Immature natural killer cell (primary cell): ENCODE results near the gene UBAC2. TPM values are rescaled to one million over a fixed set of nuclear protein-coding genes. Genes with fewer than 3 reads are reported as not detected.

Experiments used
- DNase-seq, 3 donors: peaks; one replicate each; pipeline ENCODE4 v3.0.0; 2022; ENCODE audit warnings: mixed read lengths in 1 of 3
- H3K27ac Mint-ChIP-seq, 6 donors: one replicate each; pipeline ENCODE4 v1.8.0; 2020; ENCODE audit warnings: mixed read lengths in 6 of 6, mild to moderate bottlenecking in 5 of 6, inconsistent platforms in 4 of 6, moderate library complexity in 3 of 6
- H3K27me3 Mint-ChIP-seq, 3 donors: one replicate each; pipeline ENCODE4 v1.8.0; 2020 to 2021; ENCODE audit warnings: low read depth in 3 of 3, mild to moderate bottlenecking in 3 of 3, mixed read lengths in 3 of 3, moderate library complexity in 3 of 3, inconsistent platforms in 1 of 3
- H3K36me3 Mint-ChIP-seq, 3 donors: one replicate each; pipeline ENCODE4 v1.8.0; 2020; ENCODE audit warnings: mixed read lengths in 3 of 3, inconsistent platforms in 2 of 3, mild to moderate bottlenecking in 2 of 3
- H3K4me1 Mint-ChIP-seq, 2 donors: one replicate each; pipeline ENCODE4 v1.8.0; 2020; ENCODE audit warnings: inconsistent platforms in 2 of 2, mild to moderate bottlenecking in 2 of 2, mixed read lengths in 2 of 2, moderate library complexity in 1 of 2
- H3K4me3 Mint-ChIP-seq, 5 donors: one replicate each; pipeline ENCODE4 v1.8.0; 2020; ENCODE audit warnings: mild to moderate bottlenecking in 5 of 5, mixed read lengths in 5 of 5, inconsistent platforms in 3 of 5, moderate library complexity in 3 of 5
- H3K9me3 Mint-ChIP-seq, 6 donors: one replicate each; pipeline ENCODE4 v1.8.0; 2020; ENCODE audit warnings: mild to moderate bottlenecking in 6 of 6, mixed read lengths in 6 of 6, inconsistent platforms in 4 of 6, moderate library complexity in 3 of 6
- polyA plus RNA-seq, 3 donors: library from polyadenylated mRNA; unstranded; fragments of 300-500 nt; fragmentation: Illumina TruSeq; gene quantifications; one replicate each; pipeline ENCODE4 v1.2.3, GENCODE V29; 2021

UBAC2 gene
- polyA plus RNA-seq, 3 donors from 2014 or later = 114 to 130 (median 115) TPM

DNA sequence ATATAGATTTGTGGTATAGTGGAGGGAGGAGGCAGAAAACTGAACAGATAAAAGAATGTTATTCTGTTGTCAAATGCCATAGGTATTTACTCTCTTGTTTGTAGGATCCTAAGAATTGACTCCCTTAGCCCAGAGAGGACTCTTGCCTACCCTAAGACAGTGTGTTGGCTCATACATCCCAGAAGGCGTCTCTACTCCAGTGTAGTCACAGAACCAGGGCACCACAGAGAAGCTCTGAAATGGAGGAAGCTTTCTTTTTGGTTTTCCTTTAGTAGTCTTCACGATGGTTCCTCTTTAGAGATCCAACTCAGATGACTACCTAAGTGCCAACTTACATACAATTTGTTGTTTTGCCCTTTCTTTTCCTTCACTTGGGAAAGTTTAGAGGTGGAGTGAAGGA is 92.5 kb downstream of the UBAC2 start:
- Mint-ChIP-seq H3K9me3 (no peaks in the 10 kb centered on the region), H3K36me3 (peaks cover 6 to 17% (median 11%) of the 10 kb centered on the region in 3 donors), H3K4me3 (no peak overlapping the region), H3K27me3 (peaks cover 0 to 2% (median 0%) of the 10 kb centered on the region in 3 donors), H3K27ac (peak overlapping the region in 1 of 6 donors; percentile 39), H3K4me1 (peaks cover 56 to 83% of the 10 kb centered on the region in 2 donors)
- no peak for DNase-seq

DNA sequence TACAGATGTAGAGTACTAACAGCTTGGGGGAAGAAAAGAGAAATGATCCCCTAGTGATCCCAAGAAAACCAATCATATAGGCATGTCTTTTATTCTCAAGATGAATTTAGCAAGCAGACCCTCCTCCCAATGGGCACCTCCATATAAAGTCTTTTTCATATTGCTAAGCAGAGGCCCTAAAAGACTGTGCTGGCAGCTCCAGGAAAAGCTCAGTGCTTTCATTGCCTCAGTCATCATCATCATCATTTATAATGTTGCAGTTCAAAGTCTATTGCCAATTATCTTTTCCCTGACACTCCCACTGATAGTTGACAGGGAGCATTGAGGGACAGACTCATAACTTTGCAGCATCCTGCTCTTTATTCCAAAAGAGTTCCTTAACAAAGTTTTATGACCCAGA is 93.5 kb downstream of the UBAC2 start:
- Mint-ChIP-seq H3K4me3 (no peak overlapping the region), H3K4me1 (peaks cover 54 to 83% of the 10 kb centered on the region in 2 donors), H3K36me3 (peaks cover 6 to 17% (median 12%) of the 10 kb centered on the region in 3 donors), H3K27ac (peak overlapping the region in 3 of 6 donors; percentile 2 to 42 (median 5)), H3K27me3 (peaks cover 0 to 4% (median 3%) of the 10 kb centered on the region in 3 donors), H3K9me3 (no peaks in the 10 kb centered on the region)
- no peak for DNase-seq

DNA sequence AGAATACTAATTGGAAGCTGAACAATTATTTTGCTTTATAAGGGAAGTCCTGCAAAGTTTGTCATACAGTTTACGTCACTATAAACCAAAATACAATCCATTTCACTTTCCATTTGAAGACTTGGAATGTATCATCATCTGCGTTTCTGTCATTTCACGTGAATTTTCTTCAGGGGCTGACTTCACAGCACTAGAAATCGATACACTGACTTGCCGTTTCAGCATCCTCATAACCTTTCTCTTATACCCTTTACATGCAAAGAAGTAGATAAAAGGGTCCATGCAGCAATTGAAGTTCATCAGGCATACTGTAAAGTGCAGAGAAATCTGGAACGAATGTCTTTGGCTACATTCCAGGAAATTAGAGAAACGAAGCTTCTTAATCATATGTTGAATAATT is 94.3 kb downstream of the UBAC2 start:
- Mint-ChIP-seq H3K27me3 (peaks cover 0 to 5% (median 3%) of the 10 kb centered on the region in 3 donors), H3K27ac (peak overlapping the region in 3 of 6 donors; percentile 24 to 71 (median 69)), H3K4me3 (no peak overlapping the region), H3K36me3 (peaks cover 6 to 18% (median 13%) of the 10 kb centered on the region in 3 donors), H3K4me1 (peaks cover 49 to 83% of the 10 kb centered on the region in 2 donors), H3K9me3 (no peaks in the 10 kb centered on the region)
- no peak for DNase-seq

DNA sequence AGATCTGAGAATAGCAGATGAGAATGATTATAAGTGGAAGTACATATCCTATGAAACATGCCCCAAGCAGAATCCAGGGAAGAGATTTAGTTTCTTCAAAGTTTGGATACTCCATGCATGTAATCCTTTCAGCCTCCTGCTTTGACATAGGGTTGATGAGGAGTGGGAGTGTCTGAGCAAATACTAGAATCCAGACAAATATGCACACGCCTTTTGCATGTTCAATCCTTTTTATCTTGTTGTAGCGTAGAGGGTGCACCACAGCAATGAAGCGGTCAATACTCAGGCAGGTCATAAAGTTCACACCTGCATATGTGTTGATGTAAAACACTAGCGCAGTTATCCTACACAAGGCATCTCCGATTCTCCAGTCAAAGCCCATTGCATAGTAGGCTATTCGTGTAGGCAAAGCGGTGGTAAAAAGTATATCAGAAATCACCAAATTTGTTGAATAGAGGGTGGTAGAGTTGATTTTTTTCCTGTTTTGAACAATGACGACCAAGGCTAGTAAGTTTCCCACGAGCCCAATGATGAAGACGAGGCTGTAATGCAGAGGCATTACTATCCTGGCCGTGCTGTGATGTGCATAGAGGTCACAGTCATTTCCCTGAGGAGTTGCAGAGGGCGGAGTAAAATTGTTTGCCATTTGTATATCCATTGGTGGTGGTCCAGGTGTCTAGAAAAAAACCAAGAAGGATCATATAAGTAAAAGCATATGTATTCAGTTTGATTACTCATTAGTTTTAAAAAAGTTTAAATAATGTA is 95.0 kb downstream of the UBAC2 start:
- no peaks in the 10 kb centered on the region for H3K9me3 Mint-ChIP-seq
- no peak for DNase-seq
- peaks cover 0 to 5% (median 3%) of the 10 kb centered on the region in 3 donors for H3K27me3 Mint-ChIP-seq
- peaks cover 50 to 83% of the 10 kb centered on the region in 2 donors for H3K4me1 Mint-ChIP-seq
- peak overlapping the region in 5 of 6 donors; percentile 13 to 71 (median 48) for H3K27ac Mint-ChIP-seq
- H3K4me3 Mint-ChIP-seq = peak overlapping the region in 4 of 5 donors; percentile 5 to 55 (median 16)
- H3K36me3 Mint-ChIP-seq = peaks cover 6 to 21% (median 13%) of the 10 kb centered on the region in 3 donors

DNA sequence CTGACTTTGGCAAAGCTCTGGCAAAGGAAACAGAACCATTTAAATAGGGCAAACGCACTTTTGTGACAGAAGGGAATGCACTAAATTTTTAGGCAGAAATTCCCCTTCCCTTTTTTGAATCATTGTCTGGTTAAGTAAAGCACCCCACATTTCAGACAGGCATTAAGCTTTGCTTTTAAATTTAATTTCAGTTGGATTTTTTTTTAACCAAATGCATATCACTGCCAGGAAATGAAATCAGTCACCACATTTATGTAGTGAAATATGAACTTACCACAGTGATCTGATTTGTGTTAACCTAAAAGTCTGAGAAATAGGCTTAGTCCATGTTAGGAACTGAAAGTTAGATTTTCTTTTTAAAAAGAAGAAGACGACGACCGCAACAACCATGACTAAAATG is 95.7 kb downstream of the UBAC2 start:
- Mint-ChIP-seq H3K27me3 (peaks cover 0 to 5% (median 3%) of the 10 kb centered on the region in 3 donors), H3K9me3 (no peaks in the 10 kb centered on the region)
- DNase-seq = peak in 2 of 3 donors; percentile 30 to 32

DNA sequence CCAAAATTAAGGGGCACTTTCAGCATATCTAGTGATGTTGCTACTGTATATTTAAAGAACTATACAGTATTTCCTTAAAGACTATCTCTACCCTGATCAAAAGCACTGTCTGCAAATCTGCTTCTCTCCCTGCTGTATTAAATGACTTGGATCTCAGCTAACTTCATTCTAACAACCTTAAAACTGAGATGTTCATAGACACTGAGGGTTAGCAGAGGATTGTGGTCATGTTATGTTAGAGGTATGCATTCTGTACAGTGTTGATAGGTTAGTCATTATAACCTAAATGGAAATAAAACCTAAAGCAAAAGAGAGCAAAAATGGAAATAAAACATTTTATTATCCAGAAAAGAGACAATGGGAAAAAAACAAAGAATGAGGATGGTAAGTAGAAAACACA is 96.7 kb downstream of the UBAC2 start:
- Mint-ChIP-seq H3K36me3 (peaks cover 6 to 21% (median 16%) of the 10 kb centered on the region in 3 donors), H3K27me3 (peaks cover 0 to 5% (median 3%) of the 10 kb centered on the region in 3 donors), H3K27ac (peak overlapping the region in 5 of 6 donors; percentile 9 to 68 (median 65)), H3K4me1 (peaks cover 60 to 91% of the 10 kb centered on the region in 2 donors), H3K9me3 (no peaks in the 10 kb centered on the region), H3K4me3 (peak overlapping the region in 4 of 5 donors; percentile 5 to 54 (median 28))
- DNase-seq = no peak

More for the DNA sequence above, 95.7 kb downstream of the UBAC2 start:
- Mint-ChIP-seq H3K36me3 (peaks cover 6 to 21% (median 13%) of the 10 kb centered on the region in 3 donors), H3K4me3 (peak overlapping the region; percentile 57 to 82 (median 79)), H3K27ac (peak overlapping the region; percentile 65 to 89 (median 82)), H3K4me1 (peaks cover 53 to 82% of the 10 kb centered on the region in 2 donors)

DNA sequence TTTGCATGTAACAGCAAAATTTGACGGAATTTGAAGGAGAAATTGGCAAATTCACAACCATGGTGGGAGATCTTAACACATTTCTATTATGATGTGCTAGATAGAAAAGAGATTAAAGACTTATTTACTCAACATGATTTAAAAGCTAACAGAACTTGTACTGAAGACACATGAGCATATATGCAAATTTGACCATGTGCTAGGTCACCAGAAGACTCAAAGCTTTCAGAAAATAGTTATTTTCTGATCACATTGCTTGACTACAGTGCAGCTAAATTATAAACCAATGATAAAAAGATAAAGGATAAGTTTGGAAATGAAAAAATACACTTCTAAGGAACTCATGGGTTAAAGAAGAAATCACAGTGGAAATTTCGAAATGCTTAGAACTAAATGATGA is 97.4 kb downstream of the UBAC2 start:
- Mint-ChIP-seq H3K9me3 (no peaks in the 10 kb centered on the region), H3K27ac (peak overlapping the region in 3 of 6 donors; percentile 6 to 65 (median 36)), H3K4me1 (peaks cover 65 to 93% of the 10 kb centered on the region in 2 donors), H3K27me3 (peaks cover 0 to 5% (median 3%) of the 10 kb centered on the region in 3 donors), H3K4me3 (peak overlapping the region in 1 of 5 donors; percentile 51), H3K36me3 (peaks cover 3 to 18% (median 16%) of the 10 kb centered on the region in 3 donors)
- no peak for DNase-seq

DNA sequence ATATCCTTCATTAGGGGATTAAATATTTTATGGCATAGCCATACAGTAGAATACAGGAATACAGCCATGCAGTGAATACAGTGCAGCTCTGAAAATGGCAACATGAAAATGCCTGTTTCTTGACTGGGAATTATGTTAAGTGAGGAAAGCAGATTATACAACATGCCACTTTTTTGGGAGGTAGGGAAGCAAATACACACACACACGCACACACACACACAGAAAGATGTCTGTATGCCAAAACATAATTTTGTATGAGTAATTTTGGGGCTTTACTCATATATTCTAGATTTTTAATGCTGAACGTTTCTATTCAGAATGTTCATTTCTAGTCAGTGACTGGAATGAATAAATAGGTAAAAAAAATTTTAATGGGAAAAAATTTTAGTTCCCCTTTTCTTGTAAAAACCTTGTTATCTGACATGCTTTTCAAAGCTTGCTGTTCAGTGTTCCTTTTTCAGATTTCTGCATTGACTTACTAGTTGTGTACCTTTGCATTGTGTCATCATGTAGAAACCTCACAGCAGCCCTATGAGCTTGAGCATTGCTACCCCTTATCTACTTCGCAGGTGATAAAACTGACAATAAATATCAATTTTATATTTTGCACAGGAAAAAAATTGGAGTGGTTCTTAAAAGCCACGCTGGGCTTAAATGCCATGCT is 98.7 kb downstream of the UBAC2 start:
- Mint-ChIP-seq H3K9me3 (no peaks in the 10 kb centered on the region), H3K27ac (peak overlapping the region; percentile 25 to 79 (median 62)), H3K36me3 (peaks cover 3 to 26% (median 16%) of the 10 kb centered on the region in 3 donors), H3K4me3 (peak overlapping the region; percentile 24 to 58 (median 41)), H3K4me1 (peaks cover 74 to 94% of the 10 kb centered on the region in 2 donors), H3K27me3 (peaks cover 0 to 5% (median 3%) of the 10 kb centered on the region in 3 donors)
- DNase-seq = no peak

DNA sequence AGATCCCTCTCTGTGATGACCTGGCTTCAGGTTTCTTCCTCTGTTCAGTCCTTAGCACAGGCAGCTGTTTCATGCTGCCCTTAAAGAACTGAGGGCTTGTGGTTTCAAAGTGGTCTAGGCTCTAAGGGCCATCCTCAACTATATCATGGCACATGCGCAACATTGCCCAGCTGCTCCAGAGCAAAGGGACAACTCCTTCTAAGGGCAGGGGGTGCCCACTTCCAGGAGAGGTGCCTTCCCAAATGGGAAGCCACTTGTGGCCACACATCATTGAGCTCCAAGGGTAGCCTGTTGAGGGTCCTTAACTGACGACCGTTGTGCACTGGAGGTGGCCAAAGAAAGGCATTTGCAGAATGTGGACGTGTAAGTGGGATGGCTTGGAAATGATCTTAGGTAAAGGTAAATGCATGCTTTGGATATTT is 99.3 kb downstream of the UBAC2 start:
- Mint-ChIP-seq H3K27me3 (peaks cover 0 to 5% (median 3%) of the 10 kb centered on the region in 3 donors), H3K9me3 (no peaks in the 10 kb centered on the region), H3K27ac (peak overlapping the region in 3 of 6 donors; percentile 25 to 64 (median 64)), H3K4me1 (peaks cover 77 to 99% of the 10 kb centered on the region in 2 donors), H3K36me3 (peaks cover 3 to 25% (median 16%) of the 10 kb centered on the region in 3 donors), H3K4me3 (peak overlapping the region; percentile 26 to 58 (median 36))
- no peak for DNase-seq

DNA sequence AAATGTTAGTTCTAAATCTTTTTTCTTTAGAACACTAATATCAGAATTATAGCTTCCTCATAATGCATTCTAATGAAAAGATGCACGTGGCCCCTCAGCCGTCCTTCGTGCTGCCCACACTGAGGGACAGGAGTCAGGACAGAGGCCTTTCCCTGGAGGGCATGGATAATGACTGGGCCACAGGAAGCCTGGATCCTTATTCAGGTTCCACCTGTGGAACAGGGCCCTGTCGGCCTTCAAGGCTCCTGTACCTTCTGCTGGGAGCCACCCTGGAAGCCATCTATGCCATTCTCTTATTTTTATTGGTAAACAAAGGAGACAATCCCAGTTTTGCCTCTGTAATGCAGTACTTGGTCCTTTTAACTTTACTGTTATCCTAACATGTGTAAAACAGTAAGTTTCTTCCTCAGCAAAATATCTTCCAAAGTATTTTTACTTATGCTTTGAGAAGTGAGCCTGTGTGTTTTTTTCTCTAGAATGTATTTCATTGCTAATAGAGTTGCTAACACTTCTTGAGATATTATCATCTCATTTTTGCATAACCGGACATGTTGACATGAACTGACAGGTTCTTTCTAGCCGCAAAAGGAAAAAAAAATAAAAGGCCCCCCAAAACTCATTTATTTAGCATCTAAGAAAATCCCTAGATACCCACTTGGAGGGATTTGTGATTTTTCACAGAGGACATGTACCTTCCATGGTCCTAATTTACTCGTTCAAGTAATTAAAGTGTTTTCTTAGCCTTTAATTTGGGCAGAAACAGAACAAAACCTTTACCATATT is 100.6 kb downstream of the UBAC2 start:
- Mint-ChIP-seq H3K4me1 (peaks cover 75 to 99% of the 10 kb centered on the region in 2 donors), H3K27me3 (peaks cover 2 to 5% (median 3%) of the 10 kb centered on the region in 3 donors), H3K27ac (peak overlapping the region; percentile 18 to 87 (median 66)), H3K36me3 (peaks cover 0 to 23% (median 16%) of the 10 kb centered on the region in 3 donors), H3K4me3 (peak overlapping the region; percentile 59 to 77 (median 67)), H3K9me3 (no peaks in the 10 kb centered on the region)
- DNase-seq = no peak

DNA sequence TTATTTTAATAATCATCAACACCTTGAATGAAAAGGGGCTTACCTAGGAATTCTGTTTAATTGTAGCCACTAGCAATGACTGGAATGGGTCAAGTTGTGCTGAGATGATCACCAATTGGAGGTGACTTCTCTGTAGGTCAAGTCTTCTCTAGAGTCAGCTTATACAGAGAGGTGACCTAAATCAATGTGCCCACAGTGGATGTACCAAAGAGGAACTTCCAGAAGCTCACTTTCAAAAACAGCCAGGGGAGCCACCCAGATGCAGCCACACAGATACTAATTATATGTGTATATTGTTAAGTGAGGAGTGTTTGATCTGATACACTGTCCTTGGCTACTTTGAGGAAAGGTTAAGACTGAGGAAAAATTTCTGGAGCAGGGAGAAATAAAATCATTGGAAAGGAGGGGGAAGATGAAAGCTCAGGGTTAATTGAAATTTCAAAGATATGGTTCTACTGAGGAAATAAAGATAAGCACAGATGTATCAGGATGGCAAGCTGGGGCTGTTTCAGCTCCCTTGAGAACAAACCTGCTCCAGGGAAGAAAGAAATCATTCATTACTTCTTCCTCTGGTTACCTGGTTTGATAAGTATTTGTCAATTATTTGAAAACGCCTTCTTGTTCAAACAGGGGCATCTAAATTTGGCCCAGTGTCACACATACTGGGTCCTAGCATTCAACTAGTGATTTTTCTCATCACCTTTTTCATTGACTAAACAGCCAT is 101.4 kb downstream of the UBAC2 start:
- no peak for DNase-seq
- peaks cover 2 to 5% (median 5%) of the 10 kb centered on the region in 3 donors for H3K27me3 Mint-ChIP-seq
- peak overlapping the region; percentile 18 to 85 (median 78) for H3K27ac Mint-ChIP-seq
- peaks cover 0 to 23% (median 13%) of the 10 kb centered on the region in 3 donors for H3K36me3 Mint-ChIP-seq
- peaks cover 74 to 99% of the 10 kb centered on the region in 2 donors for H3K4me1 Mint-ChIP-seq
- peak overlapping the region; percentile 11 to 82 (median 59) for H3K4me3 Mint-ChIP-seq
- no peaks in the 10 kb centered on the region for H3K9me3 Mint-ChIP-seq

DNA sequence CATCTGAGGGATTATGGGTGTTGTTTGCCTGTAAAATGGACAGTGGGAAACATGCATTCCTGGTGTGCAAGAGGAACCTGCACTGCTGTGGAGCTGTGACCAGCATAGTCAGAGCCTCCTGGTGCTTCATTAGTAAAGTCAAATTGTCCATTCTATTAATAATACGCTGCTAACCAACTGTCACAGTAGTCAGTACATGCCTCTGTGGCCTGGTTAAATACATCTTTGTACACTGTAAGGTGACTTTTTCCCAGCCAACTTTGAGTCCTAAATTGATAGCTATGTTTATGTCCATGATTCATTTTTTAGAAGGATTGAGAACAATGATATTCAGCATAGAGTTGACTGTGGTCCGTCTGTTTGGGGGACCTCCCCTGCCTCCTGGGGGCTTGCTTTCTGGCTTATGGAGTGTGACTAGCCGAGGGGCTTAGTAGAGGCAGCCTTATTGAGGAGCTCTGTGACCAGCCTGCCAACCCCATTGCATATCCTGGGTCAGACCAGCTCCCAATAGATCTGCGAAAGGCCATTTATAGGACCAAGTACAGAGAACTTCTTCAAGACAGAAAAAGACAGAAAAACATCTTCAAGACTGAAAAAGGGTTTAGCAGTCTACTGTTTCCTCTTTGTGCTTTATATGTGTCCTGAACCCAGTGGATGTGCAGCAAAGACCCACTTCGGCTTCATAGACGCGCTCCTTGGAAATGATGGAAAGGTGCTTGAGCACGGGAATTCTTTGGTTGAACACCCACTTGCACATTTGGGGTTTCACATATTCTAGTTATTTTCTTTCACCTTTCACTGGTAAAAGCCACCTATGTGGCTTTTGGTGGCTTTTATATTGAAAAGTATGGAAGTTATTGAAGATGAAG is 102.2 kb downstream of the UBAC2 start:
- Mint-ChIP-seq H3K27me3 (peaks cover 2 to 5% (median 3%) of the 10 kb centered on the region in 3 donors), H3K4me1 (peaks cover 76 to 99% of the 10 kb centered on the region in 2 donors), H3K9me3 (no peaks in the 10 kb centered on the region), H3K27ac (peak overlapping the region; percentile 65 to 85 (median 80)), H3K36me3 (peaks cover 3 to 19% (median 7%) of the 10 kb centered on the region in 3 donors), H3K4me3 (peak overlapping the region in 4 of 5 donors; percentile 10 to 82 (median 69))
- no peak for DNase-seq
